Choroid plexus epithelial cell (primary cell): ENCODE measurements around the gene TOR1B.
"Not testable (repeated sequence)": the region's sequence is repeated elsewhere in the genome, so short reads cannot be mapped to it uniquely, and the experiment has no call there.

Source experiments
- DNase-seq: peaks from one replicate; pipeline ENCODE4 v3.0.0-alpha.2; 2010; ENCODE audit warnings: low read depth
- H3K4me3 ChIP-seq: 2 replicates; pipeline ENCODE4 v1.5.1; 2011; ENCODE audit warnings: low read depth, mild to moderate bottlenecking, control low read depth, low read length, moderate library complexity
- TF ChIP-seq, protein P1 (sequence below): conservative IDR thresholded peaks from 2 replicates; pipeline ENCODE4 v1.5.1; 2011; ENCODE audit warnings: low read depth, mild to moderate bottlenecking, control low read depth, inconsistent platforms, low read length, moderate library complexity

TOR1B gene

DNA sequence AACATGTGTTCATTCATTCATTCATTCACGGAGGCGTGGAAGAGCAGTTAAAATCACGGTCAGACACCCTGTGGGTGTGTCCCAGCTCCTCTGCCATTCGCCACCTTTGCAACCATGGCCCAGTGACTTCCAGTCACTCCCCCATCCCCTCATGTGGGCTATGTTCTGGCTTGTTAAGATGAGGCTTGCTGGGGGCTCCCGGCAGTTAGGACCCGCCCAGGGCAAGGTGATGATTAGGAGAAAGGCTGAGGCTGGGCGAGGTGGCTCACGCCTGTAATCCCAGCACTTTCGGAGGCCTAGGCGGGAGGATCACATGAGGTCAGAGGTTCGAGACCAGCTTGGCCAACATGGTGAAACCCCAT, 25.2 kb upstream of the TOR1B start:
- DNase-seq: no peak
- no peak overlapping the region for H3K4me3 ChIP-seq
- TF ChIP-seq, protein P1, sequence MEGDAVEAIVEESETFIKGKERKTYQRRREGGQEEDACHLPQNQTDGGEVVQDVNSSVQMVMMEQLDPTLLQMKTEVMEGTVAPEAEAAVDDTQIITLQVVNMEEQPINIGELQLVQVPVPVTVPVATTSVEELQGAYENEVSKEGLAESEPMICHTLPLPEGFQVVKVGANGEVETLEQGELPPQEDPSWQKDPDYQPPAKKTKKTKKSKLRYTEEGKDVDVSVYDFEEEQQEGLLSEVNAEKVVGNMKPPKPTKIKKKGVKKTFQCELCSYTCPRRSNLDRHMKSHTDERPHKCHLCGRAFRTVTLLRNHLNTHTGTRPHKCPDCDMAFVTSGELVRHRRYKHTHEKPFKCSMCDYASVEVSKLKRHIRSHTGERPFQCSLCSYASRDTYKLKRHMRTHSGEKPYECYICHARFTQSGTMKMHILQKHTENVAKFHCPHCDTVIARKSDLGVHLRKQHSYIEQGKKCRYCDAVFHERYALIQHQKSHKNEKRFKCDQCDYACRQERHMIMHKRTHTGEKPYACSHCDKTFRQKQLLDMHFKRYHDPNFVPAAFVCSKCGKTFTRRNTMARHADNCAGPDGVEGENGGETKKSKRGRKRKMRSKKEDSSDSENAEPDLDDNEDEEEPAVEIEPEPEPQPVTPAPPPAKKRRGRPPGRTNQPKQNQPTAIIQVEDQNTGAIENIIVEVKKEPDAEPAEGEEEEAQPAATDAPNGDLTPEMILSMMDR: no peak

- TF ChIP-seq, protein P1: no peak
- no peak for DNase-seq
- no peak overlapping the region for H3K4me3 ChIP-seq
Observed at GRCh38 chr9:129778469-129778868, 24.5 kb upstream of the TOR1B start.

GRCh38 chr9:129779560-129780190, 23.3 kb upstream of the TOR1B start:
- H3K4me3 ChIP-seq: no peak overlapping the region
- TF ChIP-seq, protein P1: no peak
- DNase-seq: no peak

- no peak for DNase-seq
- no peak overlapping the region for H3K4me3 ChIP-seq
- TF ChIP-seq, protein P1: no peak
Observed at GRCh38 chr9:129781131-129781530, 21.9 kb upstream of the TOR1B start.

DNA sequence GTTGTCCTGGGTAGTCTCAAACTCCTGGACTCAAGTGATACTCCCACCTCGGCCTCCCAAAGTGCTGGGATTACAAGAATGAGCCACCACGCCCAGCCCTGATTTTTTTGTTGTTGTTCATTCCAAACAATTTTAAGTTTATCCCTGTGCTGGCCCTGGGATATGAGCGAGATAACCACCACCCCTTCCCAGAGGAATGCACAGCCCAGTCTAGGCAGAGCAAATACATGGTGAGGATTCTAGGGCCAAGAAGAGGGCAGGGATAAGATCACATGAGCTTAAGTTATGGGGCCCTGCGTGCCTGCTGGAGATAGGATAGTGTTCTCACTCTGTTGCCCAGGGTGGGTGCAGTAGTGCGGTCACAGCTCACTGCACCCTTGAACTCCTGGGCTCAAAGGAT, 21.0 kb upstream of the TOR1B start:
- DNase-seq: peak; percentile 25
- no peak overlapping the region for H3K4me3 ChIP-seq
- TF ChIP-seq, protein P1: no peak

DNA sequence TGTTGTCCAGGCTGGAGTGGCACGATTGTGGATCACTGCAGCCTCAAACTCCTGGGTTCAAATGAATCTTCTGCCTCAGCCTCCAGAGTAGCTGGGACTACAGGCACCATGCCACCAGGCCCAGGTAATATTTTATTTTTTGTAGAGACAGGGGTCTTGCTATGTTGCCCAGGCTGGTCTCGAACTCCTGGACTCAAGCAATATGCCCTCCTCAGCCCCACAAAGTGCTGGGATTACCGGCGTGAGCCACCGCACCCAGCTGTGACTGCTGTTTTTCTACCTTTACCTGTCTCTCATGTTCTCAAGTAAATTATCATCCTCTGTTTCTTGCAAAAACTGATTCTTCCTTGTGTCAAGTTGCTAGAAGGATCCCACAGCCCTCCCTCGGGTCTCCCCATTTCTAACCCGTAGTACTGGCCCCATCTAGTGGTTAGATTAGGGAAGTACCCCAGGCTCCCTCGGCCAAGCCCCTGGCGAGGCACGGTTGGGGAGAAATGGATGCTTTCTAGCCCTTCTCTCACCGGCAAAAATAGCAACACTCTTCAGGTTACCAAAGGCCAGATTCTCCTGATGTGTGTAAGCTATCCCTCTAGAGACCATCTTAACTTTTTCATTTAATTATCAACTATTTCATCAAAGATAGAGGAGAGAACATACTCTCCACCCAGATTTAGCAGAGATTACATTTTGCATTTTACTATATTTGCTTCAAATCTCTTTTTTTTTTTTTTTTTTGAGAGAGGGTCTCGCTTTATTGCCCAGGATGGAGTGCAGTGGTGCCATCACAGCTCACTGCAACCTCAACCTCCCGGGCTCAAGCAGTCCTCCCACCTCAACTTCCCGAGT, 19.2 kb upstream of the TOR1B start:
- peak; percentile 90 for DNase-seq
- TF ChIP-seq, protein P1: peak; percentile 96
- no peak overlapping the region for H3K4me3 ChIP-seq

GRCh38 chr9:129784970-129785369, 18.0 kb upstream of the TOR1B start:
- not testable (repeated sequence) for H3K4me3 ChIP-seq, DNase-seq
